ENCODE measurements around the gene ZFTA. TPM values are rescaled to one million over a fixed set of nuclear protein-coding genes. Genes with fewer than 3 reads are reported as not detected.

ZFTA gene
- 10 to 100 TPM in 3 of 6 donors, 1 to 10 TPM in 3; 6.1 to 13.1 (median 9.7) TPM for total RNA-seq

DNA sequence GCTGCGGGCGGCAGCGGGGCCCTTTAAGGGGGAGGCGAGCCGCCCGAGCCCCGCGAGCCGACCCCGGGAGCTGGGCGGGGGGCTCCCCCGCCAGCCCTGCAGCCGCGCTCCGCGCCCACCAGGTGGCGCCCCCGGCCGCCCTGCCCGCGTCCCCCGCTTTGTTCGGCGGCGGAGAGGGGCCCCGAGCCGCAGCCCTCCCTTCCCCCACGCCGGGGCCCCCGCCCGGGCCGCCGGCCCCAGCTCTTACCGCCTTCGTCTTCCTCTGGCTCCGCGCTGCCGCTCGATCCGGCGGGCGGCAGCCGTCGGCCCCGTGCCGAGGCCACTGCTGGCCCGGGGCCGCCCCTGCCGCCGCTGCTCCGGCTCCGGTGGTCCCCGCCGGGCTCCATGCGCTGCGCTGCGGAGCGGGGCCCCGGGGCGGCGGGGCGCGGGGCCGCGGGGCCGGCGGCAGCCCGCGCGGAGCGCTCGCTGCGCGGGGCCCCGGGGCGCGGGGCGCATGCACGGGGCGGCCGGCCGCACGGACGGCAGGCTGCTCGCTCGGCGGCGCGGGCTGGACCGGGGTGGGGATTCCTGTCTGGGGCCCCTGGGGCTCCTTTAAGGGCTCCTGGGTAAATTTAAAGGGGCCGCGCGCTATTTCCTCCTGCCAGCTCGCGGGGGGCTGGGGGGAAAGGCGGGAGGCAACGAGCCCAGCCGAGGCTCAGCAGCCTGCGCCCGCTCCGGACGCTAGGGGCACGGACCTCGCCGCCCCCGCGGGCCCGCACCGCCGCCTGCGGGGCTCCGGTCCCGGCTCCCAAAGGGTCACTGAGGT, at the start of gene ZFTA:
Gene ZFTA, minus strand, starts transcription at position 539 of the 805 bp plus-strand sequence. Its CDS starts 153 bp downstream, at position 386.
- Histone ChIP-seq H3K4me1 (peaks cover 12 to 48% (median 24%) of the 10 kb centered on the region in 4 donors), H3K27me3 (no peaks in the 10 kb centered on the region)
- WGBS, 2 donors: 0% methylated on average over 32 of the region's 113 CpGs; no CpG with 5 or more reads in 1 of the 2 donors

DNA sequence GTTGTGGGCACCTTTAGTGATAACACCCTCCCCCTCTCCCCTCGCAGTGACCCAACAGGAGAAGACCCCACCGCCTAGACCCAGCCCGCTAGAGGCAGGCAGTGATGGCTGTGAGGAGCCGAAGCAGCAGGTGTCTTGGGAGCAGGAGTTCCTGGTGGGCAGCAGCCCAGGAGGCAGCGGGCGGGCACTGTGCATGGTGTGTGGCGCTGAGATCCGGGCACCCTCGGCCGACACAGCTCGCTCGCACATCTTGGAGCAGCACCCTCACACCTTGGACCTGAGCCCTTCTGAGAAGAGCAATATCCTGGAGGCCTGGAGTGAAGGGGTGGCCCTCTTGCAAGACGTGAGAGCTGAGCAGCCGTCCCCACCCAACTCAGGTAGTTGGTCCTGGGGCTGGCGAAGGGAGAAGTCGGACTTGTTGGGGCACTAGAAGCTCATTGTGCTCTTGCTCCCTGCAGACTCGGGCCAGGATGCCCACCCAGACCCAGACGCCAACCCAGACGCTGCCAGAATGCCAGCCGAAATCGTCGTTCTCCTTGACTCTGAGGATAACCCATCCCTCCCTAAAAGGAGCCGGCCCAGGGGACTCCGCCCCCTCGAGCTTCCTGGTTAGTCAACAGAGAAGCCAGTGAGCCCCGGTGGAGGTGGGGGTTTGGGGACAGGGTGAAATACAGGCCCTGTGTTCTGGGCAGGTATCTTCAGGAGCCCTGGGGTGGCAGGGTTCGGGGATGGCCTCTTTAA, 49.4 kb upstream of the ZFTA start:
- ATAC-seq (ENCODE audit: low FRiP score in 2 of 2) (no peak), DNase-seq (peak in 1 of 2 donors; percentile 73)
- peaks cover 11 to 28% (median 14%) of the 10 kb centered on the region in 4 donors for H3K4me1 ChIP-seq
- H3K27ac ChIP-seq: no peak overlapping the region
- no peaks in the 10 kb centered on the region for H3K27me3 ChIP-seq
- 86 to 91% methylated on average over 16 to 27 of the region's 27 CpGs for WGBS, 2 donors
- peaks cover 6 to 56% (median 45%) of the 10 kb centered on the region in 4 donors for H3K36me3 ChIP-seq
- no peaks in the 10 kb centered on the region for H3K9me3 ChIP-seq
- no peak overlapping the region for H3K4me3 ChIP-seq
- TF ChIP-seq POLR2AphosphoS5 (IDR thresholded peaks at IDR 0.05): no peak
- no peak for TF ChIP-seq POLR2A (IDR thresholded peaks at IDR 0.05)
- no peak for TF ChIP-seq EP300 (IDR thresholded peaks at IDR 0.05)
- TF ChIP-seq, protein P1, sequence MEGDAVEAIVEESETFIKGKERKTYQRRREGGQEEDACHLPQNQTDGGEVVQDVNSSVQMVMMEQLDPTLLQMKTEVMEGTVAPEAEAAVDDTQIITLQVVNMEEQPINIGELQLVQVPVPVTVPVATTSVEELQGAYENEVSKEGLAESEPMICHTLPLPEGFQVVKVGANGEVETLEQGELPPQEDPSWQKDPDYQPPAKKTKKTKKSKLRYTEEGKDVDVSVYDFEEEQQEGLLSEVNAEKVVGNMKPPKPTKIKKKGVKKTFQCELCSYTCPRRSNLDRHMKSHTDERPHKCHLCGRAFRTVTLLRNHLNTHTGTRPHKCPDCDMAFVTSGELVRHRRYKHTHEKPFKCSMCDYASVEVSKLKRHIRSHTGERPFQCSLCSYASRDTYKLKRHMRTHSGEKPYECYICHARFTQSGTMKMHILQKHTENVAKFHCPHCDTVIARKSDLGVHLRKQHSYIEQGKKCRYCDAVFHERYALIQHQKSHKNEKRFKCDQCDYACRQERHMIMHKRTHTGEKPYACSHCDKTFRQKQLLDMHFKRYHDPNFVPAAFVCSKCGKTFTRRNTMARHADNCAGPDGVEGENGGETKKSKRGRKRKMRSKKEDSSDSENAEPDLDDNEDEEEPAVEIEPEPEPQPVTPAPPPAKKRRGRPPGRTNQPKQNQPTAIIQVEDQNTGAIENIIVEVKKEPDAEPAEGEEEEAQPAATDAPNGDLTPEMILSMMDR (IDR thresholded peaks at IDR 0.05): no peak

More for the DNA sequence above, at the start of gene ZFTA:
- H3K9me3 ChIP-seq: no peaks in the 10 kb centered on the region
- TF ChIP-seq, protein P1 (IDR thresholded peaks at IDR 0.05): peak; percentile 92 to 100 (median 96)
- no peak for TF ChIP-seq EP300 (IDR thresholded peaks at IDR 0.05)
- H3K36me3 ChIP-seq: peaks cover 0 to 7% (median 3%) of the 10 kb centered on the region in 4 donors
- peak within 1 kb of the TSS; percentile 93 to 97 (median 94) for H3K4me3 ChIP-seq
- H3K27ac ChIP-seq: peak within 1 kb of the TSS; percentile 64 to 90 (median 75)
- DNase-seq (peak; percentile 58 to 93), ATAC-seq (ENCODE audit: low FRiP score in 2 of 2) (peak; percentile 8 to 69)

DNA sequence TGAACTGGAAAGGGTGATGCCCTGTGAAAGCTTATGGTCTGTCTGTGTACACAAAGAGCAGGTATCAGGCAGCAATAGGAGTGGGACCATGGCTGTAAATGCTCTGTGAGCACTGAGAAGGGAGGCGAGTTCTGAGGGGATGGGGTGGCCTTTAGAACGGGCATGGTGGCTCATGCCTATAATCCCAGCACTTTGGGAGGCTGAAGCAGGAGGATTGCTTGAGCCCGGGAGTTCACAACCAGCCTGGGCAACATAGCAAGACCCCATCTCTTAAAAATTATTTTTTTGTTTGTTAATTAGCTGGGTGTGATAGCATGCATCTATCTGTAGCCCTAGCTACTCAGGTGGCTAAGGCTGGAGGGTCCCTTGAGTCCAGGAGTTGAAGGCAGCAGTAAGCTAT, 48.2 kb upstream of the ZFTA start:
- no peaks in the 10 kb centered on the region for H3K9me3 ChIP-seq
- no peak for TF ChIP-seq POLR2A (IDR thresholded peaks at IDR 0.05)
- TF ChIP-seq POLR2AphosphoS5 (IDR thresholded peaks at IDR 0.05): no peak
- TF ChIP-seq EP300 (IDR thresholded peaks at IDR 0.05): no peak
- TF ChIP-seq, protein P1 (IDR thresholded peaks at IDR 0.05): no peak
- no peak overlapping the region for H3K4me3 ChIP-seq
- WGBS, 2 donors: 94% methylated on average over 3 of the region's 3 CpGs; no CpG with 5 or more reads in 1 of the 2 donors
- H3K4me1 ChIP-seq: peaks cover 17 to 36% (median 20%) of the 10 kb centered on the region in 4 donors
- H3K27ac ChIP-seq: no peak overlapping the region
- H3K27me3 ChIP-seq: no peaks in the 10 kb centered on the region
- DNase-seq (no peak), ATAC-seq (ENCODE audit: low FRiP score in 2 of 2) (no peak)
- peaks cover 4 to 45% (median 36%) of the 10 kb centered on the region in 4 donors for H3K36me3 ChIP-seq

DNA sequence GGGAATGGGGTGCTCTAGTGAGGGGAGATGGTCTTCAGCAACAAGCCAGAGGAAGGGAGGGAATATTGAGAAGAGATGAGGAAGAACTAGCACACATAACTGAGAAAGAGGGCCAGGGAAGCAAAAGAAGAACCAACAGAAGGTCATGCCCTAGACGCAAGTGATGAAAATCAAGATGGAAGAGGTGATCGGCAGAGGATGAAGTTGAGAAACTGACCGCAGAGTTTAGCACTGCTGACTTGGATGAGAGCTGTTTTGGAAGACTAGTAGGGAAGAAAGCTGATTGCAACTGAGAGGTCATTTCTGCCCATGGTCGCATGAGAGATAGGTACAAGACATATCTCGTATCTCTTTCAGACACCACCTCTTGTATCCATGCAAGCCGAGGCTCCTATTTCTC, 47.6 kb upstream of the ZFTA start:
- no peak for ATAC-seq (ENCODE audit: low FRiP score in 2 of 2)
- 81 to 88% methylated on average over 6 of the region's 6 CpGs for WGBS, 2 donors
- Histone ChIP-seq H3K9me3 (no peaks in the 10 kb centered on the region), H3K4me3 (no peak overlapping the region), H3K36me3 (peaks cover 4 to 39% (median 30%) of the 10 kb centered on the region in 4 donors), H3K27me3 (no peaks in the 10 kb centered on the region), H3K27ac (no peak overlapping the region), H3K4me1 (peaks cover 17 to 36% (median 20%) of the 10 kb centered on the region in 4 donors)
- no peak for DNase-seq
- TF ChIP-seq EP300 (IDR thresholded peaks at IDR 0.05): no peak
- TF ChIP-seq POLR2AphosphoS5 (IDR thresholded peaks at IDR 0.05): no peak
- TF ChIP-seq, protein P1 (IDR thresholded peaks at IDR 0.05): no peak
- no peak for TF ChIP-seq POLR2A (IDR thresholded peaks at IDR 0.05)
